Gastroesophageal sphincter (tissue), 3 donors: Measurements from ENCODE around the gene LOXHD1.

Source experiments
- EP300 ChIP-seq: sonication (generic); formaldehyde crosslinking; IDR thresholded peaks from one replicate; pipeline ENCODE4 v1.6.1; 2017; ENCODE audit warnings: antibody characterized with exemption, mild to moderate bottlenecking
- POLR2AphosphoS5 ChIP-seq: sonication (generic); formaldehyde crosslinking; IDR thresholded peaks from one replicate; pipeline ENCODE4 v1.6.1; 2017; ENCODE audit warnings: antibody characterized with exemption
- TF ChIP-seq, protein P1 (sequence below), 4 experiments: fragments of 200-600 bp in 2 of 4; fragments of 450-650 bp in 2 of 4; sonication (generic) in 1 of 4; IDR thresholded peaks; one replicate each; pipeline ENCODE4 v1.5.1; 2017 to 2019; ENCODE audit warnings: antibody characterized with exemption in 4 of 4, mild to moderate bottlenecking in 2 of 4, moderate library complexity in 2 of 4

DNA sequence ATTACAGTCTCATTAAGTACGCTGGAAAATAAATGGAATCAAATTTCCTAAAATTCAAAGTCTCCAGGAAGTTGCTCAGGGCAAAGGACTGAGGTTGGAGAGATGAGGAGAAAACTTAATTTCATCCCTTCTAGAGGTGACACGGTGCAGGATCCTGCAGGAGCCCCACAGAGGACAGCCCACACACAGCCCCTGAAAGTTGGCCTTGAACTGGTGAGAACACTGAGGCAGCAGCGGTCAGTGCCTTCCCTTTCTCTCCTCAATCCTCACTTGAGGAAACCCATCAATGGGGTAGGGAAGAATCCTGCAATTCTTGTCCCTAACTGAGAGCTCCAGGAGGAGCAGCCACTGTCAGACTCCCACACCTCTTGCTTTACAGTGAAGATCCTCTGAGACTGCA, 37.5 kb downstream of the LOXHD1 start:
- TF ChIP-seq, protein P1, sequence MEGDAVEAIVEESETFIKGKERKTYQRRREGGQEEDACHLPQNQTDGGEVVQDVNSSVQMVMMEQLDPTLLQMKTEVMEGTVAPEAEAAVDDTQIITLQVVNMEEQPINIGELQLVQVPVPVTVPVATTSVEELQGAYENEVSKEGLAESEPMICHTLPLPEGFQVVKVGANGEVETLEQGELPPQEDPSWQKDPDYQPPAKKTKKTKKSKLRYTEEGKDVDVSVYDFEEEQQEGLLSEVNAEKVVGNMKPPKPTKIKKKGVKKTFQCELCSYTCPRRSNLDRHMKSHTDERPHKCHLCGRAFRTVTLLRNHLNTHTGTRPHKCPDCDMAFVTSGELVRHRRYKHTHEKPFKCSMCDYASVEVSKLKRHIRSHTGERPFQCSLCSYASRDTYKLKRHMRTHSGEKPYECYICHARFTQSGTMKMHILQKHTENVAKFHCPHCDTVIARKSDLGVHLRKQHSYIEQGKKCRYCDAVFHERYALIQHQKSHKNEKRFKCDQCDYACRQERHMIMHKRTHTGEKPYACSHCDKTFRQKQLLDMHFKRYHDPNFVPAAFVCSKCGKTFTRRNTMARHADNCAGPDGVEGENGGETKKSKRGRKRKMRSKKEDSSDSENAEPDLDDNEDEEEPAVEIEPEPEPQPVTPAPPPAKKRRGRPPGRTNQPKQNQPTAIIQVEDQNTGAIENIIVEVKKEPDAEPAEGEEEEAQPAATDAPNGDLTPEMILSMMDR (IDR thresholded peaks at IDR 0.05) = no peak
- no peak for TF ChIP-seq POLR2AphosphoS5
- TF ChIP-seq EP300 = no peak
